ENCODE measurements around the gene TP53.

DNA sequence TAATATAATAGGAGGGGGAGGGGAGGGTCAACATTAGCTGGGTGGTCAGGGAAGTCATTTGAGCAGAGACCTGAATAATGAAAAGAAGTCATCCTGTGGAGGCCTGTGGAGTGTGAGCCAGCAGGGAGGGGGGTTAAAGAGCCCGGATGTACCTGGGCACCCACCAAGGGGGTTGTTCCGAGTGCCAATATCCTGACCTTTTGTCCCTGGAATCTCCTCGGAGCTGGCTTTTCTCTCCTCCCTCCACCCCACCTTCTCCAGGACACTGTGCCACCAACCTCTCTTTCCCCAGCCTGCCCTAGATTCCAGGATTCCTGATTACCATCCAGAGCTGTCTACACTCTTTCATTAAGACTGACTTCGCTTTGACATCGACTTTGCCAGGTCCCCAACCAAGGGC lies 51.1 kb downstream of the TP53 start:
- TF ChIP-seq, protein P1, sequence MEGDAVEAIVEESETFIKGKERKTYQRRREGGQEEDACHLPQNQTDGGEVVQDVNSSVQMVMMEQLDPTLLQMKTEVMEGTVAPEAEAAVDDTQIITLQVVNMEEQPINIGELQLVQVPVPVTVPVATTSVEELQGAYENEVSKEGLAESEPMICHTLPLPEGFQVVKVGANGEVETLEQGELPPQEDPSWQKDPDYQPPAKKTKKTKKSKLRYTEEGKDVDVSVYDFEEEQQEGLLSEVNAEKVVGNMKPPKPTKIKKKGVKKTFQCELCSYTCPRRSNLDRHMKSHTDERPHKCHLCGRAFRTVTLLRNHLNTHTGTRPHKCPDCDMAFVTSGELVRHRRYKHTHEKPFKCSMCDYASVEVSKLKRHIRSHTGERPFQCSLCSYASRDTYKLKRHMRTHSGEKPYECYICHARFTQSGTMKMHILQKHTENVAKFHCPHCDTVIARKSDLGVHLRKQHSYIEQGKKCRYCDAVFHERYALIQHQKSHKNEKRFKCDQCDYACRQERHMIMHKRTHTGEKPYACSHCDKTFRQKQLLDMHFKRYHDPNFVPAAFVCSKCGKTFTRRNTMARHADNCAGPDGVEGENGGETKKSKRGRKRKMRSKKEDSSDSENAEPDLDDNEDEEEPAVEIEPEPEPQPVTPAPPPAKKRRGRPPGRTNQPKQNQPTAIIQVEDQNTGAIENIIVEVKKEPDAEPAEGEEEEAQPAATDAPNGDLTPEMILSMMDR (IDR thresholded peaks at IDR 0.05): no peak
- TF ChIP-seq POLR2A (IDR thresholded peaks at IDR 0.05): no peak

Data from uterus (tissue), 2 donors.